ENCODE data around the gene CUEDC2.

CUEDC2 gene

DNA sequence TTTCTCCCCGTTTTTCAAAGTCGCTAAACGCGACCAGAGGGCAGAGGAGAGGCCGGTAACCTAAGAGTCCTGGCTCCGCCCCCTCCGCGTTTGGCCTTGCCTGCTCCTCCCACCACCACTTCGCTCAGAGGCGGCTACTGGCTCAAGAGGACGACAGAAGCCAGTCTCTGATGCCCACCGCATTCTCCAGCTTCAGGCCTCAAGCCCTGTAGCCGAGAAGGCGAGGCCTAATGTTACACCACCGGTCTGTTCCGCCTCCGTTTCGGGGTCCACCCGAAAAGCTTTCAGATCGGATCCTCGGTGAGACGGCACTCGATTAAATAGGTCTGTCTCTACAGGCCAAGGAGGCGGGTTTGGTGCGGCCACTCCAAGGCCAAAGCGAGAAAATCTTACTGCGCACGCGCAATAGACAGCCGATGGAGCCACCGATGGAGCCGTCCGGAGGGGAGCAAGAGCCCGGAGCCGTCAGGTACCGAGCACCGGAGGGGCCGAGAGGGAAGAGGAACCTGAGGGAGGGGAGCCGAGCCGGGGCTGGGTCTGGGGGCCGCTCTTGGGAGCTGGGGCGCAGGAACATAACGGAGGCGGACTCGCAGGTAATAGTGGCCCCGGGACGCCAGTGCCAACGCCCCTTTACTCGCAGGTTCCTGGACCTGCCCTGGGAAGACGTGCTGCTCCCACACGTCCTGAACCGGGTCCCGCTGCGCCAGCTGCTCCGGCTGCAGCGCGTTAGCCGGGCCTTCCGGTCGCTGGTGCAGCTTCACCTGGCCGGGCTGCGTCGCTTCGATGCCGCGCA, 11.5 kb downstream of the CUEDC2 start, which contains the start of gene FBXL15 (continued):
- TF ChIP-seq, protein P1, sequence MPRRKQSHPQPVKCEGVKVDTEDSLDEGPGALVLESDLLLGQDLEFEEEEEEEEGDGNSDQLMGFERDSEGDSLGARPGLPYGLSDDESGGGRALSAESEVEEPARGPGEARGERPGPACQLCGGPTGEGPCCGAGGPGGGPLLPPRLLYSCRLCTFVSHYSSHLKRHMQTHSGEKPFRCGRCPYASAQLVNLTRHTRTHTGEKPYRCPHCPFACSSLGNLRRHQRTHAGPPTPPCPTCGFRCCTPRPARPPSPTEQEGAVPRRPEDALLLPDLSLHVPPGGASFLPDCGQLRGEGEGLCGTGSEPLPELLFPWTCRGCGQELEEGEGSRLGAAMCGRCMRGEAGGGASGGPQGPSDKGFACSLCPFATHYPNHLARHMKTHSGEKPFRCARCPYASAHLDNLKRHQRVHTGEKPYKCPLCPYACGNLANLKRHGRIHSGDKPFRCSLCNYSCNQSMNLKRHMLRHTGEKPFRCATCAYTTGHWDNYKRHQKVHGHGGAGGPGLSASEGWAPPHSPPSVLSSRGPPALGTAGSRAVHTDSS (tag by site-specific recombination; IDR thresholded peaks at IDR 0.05) = peak; percentile 24; the same call in 1 of the 2 replicates
- TF ChIP-seq ZNF768 (tag by site-specific recombination; IDR thresholded peaks at IDR 0.05) (no peak), SETDB1 (IDR thresholded peaks at IDR 0.05; ENCODE audit: insufficient read length, low read length) (no peak), ZNF555 (tag by site-specific recombination; conservative IDR thresholded peaks at IDR 0.05) (no peak), ZNF354C (tag by site-specific recombination; IDR thresholded peaks at IDR 0.05; ENCODE audit: borderline replicate concordance, low read depth) (no peak), ZNF394 (tag by site-specific recombination; IDR thresholded peaks at IDR 0.05; ENCODE audit: borderline replicate concordance) (peak; percentile 99), ZBTB8A (tag by site-specific recombination; IDR thresholded peaks at IDR 0.05) (peak; percentile 42; the same call in 1 of the 2 replicates), ZNF2 (tag by site-specific recombination; IDR thresholded peaks at IDR 0.05) (peak; percentile 96), SCRT1 (tag by site-specific recombination; IDR thresholded peaks at IDR 0.05; ENCODE audit: borderline replicate concordance) (no peak), ZNF133 (tag by site-specific recombination; IDR thresholded peaks at IDR 0.05) (no peak), ZNF221 (tag by site-specific recombination; IDR thresholded peaks at IDR 0.05; ENCODE audit: borderline replicate concordance) (0 out of 2 replicates have a peak, but pooled peaks have one; percentile 11), KLF8 (tag by site-specific recombination; IDR thresholded peaks at IDR 0.05) (peak; percentile 92), ZNF23 (tag by site-specific recombination; IDR thresholded peaks at IDR 0.05; ENCODE audit: borderline replicate concordance) (no peak), ZNF426 (tag by site-specific recombination; IDR thresholded peaks at IDR 0.05) (no peak), ZNF248 (tag by site-specific recombination; IDR thresholded peaks at IDR 0.05) (no peak), WT1 (tag by site-specific recombination; IDR thresholded peaks at IDR 0.05) (peak; percentile 46), SP2 (tag by site-specific recombination; IDR thresholded peaks at IDR 0.05) (peak; percentile 77), ZNF76 (tag by site-specific recombination; IDR thresholded peaks at IDR 0.05; ENCODE audit: borderline replicate concordance, low read depth) (peak; percentile 82), ZBTB48 (tag by site-specific recombination; IDR thresholded peaks at IDR 0.05) (peak; percentile 70), ZNF473 (tag by site-specific recombination; IDR thresholded peaks at IDR 0.05) (no peak), ZNF138 (tag by site-specific recombination; IDR thresholded peaks at IDR 0.05; ENCODE audit: borderline replicate concordance) (no peak), GLI2 (tag by site-specific recombination; IDR thresholded peaks at IDR 0.05; ENCODE audit: borderline replicate concordance, low read depth) (no peak; the same call in 1 of the 2 replicates), FEZF1 (tag by site-specific recombination; IDR thresholded peaks at IDR 0.05) (peak; percentile 41; the same call in 1 of the 2 replicates), ZNF214 (tag by site-specific recombination; IDR thresholded peaks at IDR 0.05; ENCODE audit: borderline replicate concordance) (0 out of 2 replicates have a peak, but pooled peaks have one; percentile 13), OVOL3 (tag by site-specific recombination; IDR thresholded peaks at IDR 0.05) (peak; percentile 72; the same call in 1 of the 2 replicates)
- TF ChIP-seq, protein P2, sequence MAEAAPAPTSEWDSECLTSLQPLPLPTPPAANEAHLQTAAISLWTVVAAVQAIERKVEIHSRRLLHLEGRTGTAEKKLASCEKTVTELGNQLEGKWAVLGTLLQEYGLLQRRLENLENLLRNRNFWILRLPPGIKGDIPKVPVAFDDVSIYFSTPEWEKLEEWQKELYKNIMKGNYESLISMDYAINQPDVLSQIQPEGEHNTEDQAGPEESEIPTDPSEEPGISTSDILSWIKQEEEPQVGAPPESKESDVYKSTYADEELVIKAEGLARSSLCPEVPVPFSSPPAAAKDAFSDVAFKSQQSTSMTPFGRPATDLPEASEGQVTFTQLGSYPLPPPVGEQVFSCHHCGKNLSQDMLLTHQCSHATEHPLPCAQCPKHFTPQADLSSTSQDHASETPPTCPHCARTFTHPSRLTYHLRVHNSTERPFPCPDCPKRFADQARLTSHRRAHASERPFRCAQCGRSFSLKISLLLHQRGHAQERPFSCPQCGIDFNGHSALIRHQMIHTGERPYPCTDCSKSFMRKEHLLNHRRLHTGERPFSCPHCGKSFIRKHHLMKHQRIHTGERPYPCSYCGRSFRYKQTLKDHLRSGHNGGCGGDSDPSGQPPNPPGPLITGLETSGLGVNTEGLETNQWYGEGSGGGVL (tag by site-specific recombination; IDR thresholded peaks at IDR 0.05) = no peak
- TF ChIP-seq, protein P3, sequence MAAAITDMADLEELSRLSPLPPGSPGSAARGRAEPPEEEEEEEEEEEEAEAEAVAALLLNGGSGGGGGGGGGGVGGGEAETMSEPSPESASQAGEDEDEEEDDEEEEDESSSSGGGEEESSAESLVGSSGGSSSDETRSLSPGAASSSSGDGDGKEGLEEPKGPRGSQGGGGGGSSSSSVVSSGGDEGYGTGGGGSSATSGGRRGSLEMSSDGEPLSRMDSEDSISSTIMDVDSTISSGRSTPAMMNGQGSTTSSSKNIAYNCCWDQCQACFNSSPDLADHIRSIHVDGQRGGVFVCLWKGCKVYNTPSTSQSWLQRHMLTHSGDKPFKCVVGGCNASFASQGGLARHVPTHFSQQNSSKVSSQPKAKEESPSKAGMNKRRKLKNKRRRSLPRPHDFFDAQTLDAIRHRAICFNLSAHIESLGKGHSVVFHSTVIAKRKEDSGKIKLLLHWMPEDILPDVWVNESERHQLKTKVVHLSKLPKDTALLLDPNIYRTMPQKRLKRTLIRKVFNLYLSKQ (tag by site-specific recombination; IDR thresholded peaks at IDR 0.05; ENCODE audit: borderline replicate concordance) = peak; percentile 66; the same call in 1 of the 2 replicates
- TF ChIP-seq, protein P4, sequence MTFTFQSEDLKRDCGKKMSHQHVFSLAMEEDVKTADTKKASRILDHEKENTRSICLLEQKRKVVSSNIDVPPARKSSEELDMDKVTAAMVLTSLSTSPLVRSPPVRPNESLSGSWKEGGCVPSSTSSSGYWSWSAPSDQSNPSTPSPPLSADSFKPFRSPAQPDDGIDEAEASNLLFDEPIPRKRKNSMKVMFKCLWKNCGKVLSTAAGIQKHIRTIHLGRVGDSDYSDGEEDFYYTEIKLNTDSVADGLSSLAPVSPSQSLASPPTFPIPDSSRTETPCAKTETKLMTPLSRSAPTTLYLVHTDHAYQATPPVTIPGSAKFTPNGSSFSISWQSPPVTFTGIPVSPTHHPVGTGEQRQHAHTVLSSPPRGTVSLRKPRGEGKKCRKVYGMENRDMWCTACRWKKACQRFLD (tag by site-specific recombination; IDR thresholded peaks at IDR 0.05) = 0 out of 2 replicates have a peak, but pooled peaks have one; percentile 46
